ENCODE data around the gene ACVR1B.

GRCh38 chr12:52009081-52009751, 57.7 kb downstream of the ACVR1B start:
- TF ChIP-seq CTCF (IDR thresholded peaks at IDR 0.05; ENCODE audit: low read depth, low read length) (no peak), EZH2phosphoT487 (IDR thresholded peaks at IDR 0.05; ENCODE audit: low read depth) (no peak)

All from OCI-LY3 (cell line).